ENCODE results near the gene MED22. TPM values are rescaled to one million over a fixed set of nuclear protein-coding genes. Genes with fewer than 3 reads are reported as not detected.
"Not testable (repeated sequence)": the region's sequence is repeated elsewhere in the genome, so short reads cannot be mapped to it uniquely, and the experiment has no call there.

Gene MED22
- total RNA-seq, 1 donor from 2014 or later: 26.0 TPM

DNA sequence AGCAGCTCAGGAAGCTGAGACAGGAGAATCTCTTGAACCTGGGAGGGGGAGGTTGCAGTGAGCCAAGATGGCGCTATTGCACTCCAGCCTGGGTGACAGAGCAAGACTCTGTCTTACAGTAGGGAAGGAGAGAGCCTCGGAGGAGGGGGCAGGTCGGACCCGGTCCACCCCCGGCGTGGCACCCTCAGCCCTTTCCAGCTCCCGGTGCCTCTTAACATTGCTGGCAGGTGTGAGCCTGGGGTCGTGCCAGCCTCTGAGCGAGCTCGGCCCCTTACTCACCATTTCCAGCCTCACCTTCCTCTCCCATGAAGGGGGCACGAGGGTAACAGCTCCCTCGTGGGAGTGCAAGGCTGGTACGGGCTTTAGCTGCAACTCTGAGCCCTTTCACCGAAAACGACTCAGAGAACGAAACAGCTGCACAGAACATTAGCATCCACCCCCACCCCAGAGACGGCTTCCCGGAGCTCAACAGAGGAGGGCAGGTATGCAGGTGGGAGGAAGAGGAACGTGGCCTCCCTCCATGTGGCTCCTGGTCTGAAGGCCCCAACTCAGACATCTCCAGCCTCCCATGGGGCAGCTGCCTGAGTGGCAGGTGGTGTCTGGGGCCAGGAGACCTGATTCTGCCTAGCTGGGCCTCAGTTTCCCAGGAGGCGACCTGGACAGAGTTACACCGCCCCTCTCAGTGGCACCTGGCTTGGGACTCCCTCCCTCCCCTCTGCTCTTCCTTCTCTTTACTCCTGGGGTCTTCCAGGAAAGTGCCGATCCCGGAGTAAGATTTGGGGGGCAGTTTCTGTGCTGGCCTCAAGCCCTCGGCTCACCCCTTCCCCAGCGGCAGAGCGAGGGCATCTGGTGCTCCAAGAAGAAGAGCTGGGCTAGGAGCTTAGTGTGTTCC is 44.4 kb downstream of the MED22 start:
- peaks cover 9% of the 10 kb centered on the region for H3K4me1 Mint-ChIP-seq (ENCODE audit: low read depth)
- peaks cover 15% of the 10 kb centered on the region for H3K27me3 Mint-ChIP-seq (ENCODE audit: low read depth)
- TF ChIP-seq, protein P1, sequence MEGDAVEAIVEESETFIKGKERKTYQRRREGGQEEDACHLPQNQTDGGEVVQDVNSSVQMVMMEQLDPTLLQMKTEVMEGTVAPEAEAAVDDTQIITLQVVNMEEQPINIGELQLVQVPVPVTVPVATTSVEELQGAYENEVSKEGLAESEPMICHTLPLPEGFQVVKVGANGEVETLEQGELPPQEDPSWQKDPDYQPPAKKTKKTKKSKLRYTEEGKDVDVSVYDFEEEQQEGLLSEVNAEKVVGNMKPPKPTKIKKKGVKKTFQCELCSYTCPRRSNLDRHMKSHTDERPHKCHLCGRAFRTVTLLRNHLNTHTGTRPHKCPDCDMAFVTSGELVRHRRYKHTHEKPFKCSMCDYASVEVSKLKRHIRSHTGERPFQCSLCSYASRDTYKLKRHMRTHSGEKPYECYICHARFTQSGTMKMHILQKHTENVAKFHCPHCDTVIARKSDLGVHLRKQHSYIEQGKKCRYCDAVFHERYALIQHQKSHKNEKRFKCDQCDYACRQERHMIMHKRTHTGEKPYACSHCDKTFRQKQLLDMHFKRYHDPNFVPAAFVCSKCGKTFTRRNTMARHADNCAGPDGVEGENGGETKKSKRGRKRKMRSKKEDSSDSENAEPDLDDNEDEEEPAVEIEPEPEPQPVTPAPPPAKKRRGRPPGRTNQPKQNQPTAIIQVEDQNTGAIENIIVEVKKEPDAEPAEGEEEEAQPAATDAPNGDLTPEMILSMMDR (IDR thresholded peaks at IDR 0.05): no peak
- no peak for DNase-seq (ENCODE audit: low spot score)
- no peaks in the 10 kb centered on the region for H3K9me3 Mint-ChIP-seq (ENCODE audit: low read depth)
- H3K27ac Mint-ChIP-seq (ENCODE audit: unreplicated experiment): no peak overlapping the region
- no peak overlapping the region for H3K4me3 Mint-ChIP-seq (ENCODE audit: unreplicated experiment)
- H3K36me3 Mint-ChIP-seq (ENCODE audit: low read depth): no peaks in the 10 kb centered on the region

DNA sequence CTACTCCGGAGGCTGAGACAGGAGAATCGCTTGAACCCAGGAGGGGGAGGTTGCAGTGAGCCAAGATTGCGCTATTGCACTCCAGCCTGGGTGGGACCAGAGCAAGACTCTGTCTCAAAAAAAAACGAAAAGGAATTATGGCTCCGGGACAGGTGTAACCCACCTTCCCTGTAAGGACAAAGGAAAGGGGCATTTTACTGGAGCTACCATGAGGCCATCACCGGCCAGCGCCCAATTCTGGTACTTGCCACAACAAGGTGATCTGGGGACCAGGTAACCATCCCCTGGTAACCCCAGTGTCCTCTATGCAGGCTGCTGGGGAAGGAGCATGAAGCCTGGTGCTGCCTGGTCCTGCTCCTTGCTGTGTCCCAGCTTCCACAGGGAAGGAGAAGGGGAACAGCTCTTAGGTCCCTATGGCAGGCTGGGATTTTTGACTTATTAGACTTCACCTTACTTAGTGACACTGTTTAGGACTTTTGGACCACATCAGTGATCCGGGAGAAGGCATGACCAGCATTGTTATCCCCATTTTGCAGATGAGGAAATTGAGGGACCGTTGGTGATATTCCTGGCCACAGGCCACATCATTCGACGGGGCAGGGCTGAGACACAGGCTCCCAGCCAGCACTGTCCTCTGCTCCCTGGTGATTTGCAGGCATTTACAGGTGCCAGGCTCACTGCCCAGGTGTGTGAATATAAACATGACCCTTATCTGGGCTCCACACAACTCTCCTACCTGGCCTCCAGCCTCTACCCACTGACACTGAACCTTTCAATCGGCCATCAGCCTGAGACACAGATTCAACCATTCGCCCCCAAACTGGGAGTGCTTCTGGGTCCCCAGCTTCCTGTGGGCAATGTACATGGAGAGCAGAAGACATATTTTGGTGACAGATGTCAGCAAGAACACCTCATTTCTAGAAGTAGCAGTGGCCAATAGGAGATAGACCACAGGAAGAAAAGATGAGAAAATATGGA is 46.4 kb downstream of the MED22 start:
- Mint-ChIP-seq H3K9me3 (ENCODE audit: low read depth) (no peaks in the 10 kb centered on the region), H3K4me3 (ENCODE audit: unreplicated experiment) (no peak overlapping the region), H3K36me3 (ENCODE audit: low read depth) (no peaks in the 10 kb centered on the region), H3K27me3 (ENCODE audit: low read depth) (peaks cover 23% of the 10 kb centered on the region), H3K27ac (ENCODE audit: unreplicated experiment) (no peak overlapping the region), H3K4me1 (ENCODE audit: low read depth) (peaks cover 9% of the 10 kb centered on the region)
- TF ChIP-seq, protein P1 (IDR thresholded peaks at IDR 0.05): no peak
- DNase-seq (ENCODE audit: low spot score): no peak

DNA sequence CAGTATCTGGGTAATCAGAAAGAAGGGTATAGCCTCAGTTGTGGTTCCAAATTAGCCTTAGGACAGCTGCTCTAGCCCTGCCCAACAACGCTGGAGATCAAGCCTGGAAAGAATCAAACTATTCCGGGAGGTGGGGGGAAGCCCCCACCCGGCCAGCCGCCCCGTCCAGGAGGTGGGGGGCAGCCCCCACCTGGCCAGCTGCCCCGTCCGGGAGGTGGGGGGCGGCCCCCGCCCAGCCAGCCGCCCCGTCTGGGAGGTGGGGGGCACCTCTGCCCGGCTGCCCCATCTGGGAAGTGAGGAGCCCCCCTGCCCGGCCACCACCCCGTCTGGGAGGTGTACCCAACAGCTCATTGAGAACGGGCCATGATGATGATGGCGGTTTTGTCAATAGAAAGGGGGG is 47.9 kb downstream of the MED22 start:
- H3K4me1 Mint-ChIP-seq (ENCODE audit: low read depth); H3K36me3 Mint-ChIP-seq (ENCODE audit: low read depth); H3K4me3 Mint-ChIP-seq (ENCODE audit: unreplicated experiment); H3K9me3 Mint-ChIP-seq (ENCODE audit: low read depth); DNase-seq (ENCODE audit: low spot score); H3K27ac Mint-ChIP-seq (ENCODE audit: unreplicated experiment): not testable (repeated sequence)
- H3K27me3 Mint-ChIP-seq (ENCODE audit: low read depth): peaks cover 28% of the 10 kb centered on the region

DNA sequence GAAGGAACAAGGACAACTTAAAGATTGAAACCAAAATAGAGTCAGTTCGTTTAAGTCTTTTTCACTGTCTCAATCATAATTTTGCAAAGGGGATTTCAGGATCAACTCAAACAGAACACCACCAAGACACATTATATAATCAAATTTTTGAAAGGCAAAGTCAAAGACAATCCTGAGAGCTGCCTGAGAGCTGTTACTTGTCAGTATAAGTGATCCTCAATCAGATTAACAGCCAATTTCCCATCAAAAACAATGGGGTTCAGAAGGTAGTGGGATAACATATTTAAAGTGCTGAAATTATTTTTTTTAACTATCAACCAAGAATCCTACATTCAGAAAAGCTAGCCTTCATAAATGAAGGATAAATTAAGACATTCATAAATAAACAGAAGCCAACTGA is 53.7 kb downstream of the MED22 start:
- Mint-ChIP-seq H3K4me1 (ENCODE audit: low read depth) (no peaks in the 10 kb centered on the region), H3K36me3 (ENCODE audit: low read depth) (peaks cover 6% of the 10 kb centered on the region), H3K27me3 (ENCODE audit: low read depth) (peaks cover 48% of the 10 kb centered on the region), H3K4me3 (ENCODE audit: unreplicated experiment) (no peak overlapping the region), H3K9me3 (ENCODE audit: low read depth) (peaks cover 27% of the 10 kb centered on the region), H3K27ac (ENCODE audit: unreplicated experiment) (no peak overlapping the region)
- no peak for DNase-seq (ENCODE audit: low spot score)
- TF ChIP-seq, protein P1 (IDR thresholded peaks at IDR 0.05): no peak

DNA sequence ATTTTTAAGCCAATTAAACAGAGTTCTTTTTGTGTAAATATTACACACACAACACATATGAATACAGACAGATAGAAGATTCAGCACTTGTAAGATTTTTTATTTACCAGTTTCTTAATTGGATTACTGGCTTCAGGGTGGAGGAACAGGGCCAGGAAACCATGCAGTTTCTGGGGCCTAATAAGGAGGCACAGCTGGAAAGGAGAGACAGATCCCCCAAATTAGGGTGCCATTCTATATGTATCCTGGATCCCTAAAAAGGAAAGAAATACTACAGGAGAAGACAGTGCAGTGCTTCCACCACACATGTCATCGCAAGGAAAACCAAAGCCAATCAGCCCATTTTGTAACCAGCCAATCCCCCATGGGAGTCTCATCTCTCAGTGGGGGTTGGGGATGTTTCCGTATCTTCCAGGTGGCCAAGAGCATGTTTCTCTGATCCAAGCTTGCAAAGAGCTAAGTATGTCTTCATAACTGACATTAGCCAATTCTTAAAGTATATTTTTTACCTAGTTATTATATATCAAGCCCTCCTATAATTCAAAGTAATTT is 57.1 kb downstream of the MED22 start:
- Mint-ChIP-seq H3K36me3 (ENCODE audit: low read depth) (peaks cover 6% of the 10 kb centered on the region), H3K27me3 (ENCODE audit: low read depth) (peaks cover 38% of the 10 kb centered on the region), H3K27ac (ENCODE audit: unreplicated experiment) (no peak overlapping the region), H3K4me3 (ENCODE audit: unreplicated experiment) (no peak overlapping the region), H3K9me3 (ENCODE audit: low read depth) (peaks cover 29% of the 10 kb centered on the region), H3K4me1 (ENCODE audit: low read depth) (no peaks in the 10 kb centered on the region)
- TF ChIP-seq, protein P1 (IDR thresholded peaks at IDR 0.05): no peak
- DNase-seq (ENCODE audit: low spot score): no peak

Other genes with a start within 250 kb of the MED22 start
- 16.1 to 19.0 TPM (median 17.5 TPM) in 3 replicates for gene RALGDS, start 226.9 kb downstream of the MED22 start, total RNA-seq
- gene GBGT1, start 184.2 kb downstream of the MED22 start, total RNA-seq: 2.1 to 8.1 TPM (median 5.8 TPM) in 3 replicates
- not detected in 3 replicates for gene OBP2B, start 138.9 kb downstream of the MED22 start, total RNA-seq
- gene ABO, start 72.9 kb downstream of the MED22 start, total RNA-seq: 0.17 TPM in 1 of 3 replicates, not detected in the others
- gene SURF6, start 11.9 kb downstream of the MED22 start, total RNA-seq: 14.6 to 16.0 TPM (median 15.1 TPM) in 3 replicates
- 1,095 to 1,183 TPM (median 1,126 TPM) in 3 replicates for gene RPL7A, start 87 bp upstream of the MED22 start, total RNA-seq
- gene SURF1, start 8.4 kb upstream of the MED22 start, total RNA-seq: 27.2 to 31.3 TPM (median 31.0 TPM) in 3 replicates
- 12.5 to 13.3 TPM (median 13.2 TPM) in 3 replicates for gene SURF2, start 8.4 kb upstream of the MED22 start, total RNA-seq
- gene SURF4, start 27.9 kb upstream of the MED22 start, total RNA-seq: 242 to 285 TPM (median 243 TPM) in 3 replicates
- gene STKLD1, start 28.2 kb upstream of the MED22 start, total RNA-seq: 1.2 to 1.9 TPM (median 1.8 TPM) in 3 replicates
- gene REXO4, start 69.9 kb upstream of the MED22 start, total RNA-seq: 15.0 to 19.3 TPM (median 16.8 TPM) in 3 replicates
- gene ADAMTS13, start 74.2 kb upstream of the MED22 start, total RNA-seq: 5.5 to 9.5 TPM (median 5.7 TPM) in 3 replicates
- 14.4 to 22.3 TPM (median 18.8 TPM) in 3 replicates for gene CACFD1, start 111.8 kb upstream of the MED22 start, total RNA-seq
- 5.4 to 13.7 TPM (median 13.2 TPM) in 3 replicates for gene SLC2A6, start 131.0 kb upstream of the MED22 start, total RNA-seq
- not detected in 3 replicates for gene MYMK, start 176.8 kb upstream of the MED22 start, total RNA-seq
- 0.15 to 0.31 TPM (median 0.23 TPM) in 3 replicates for gene ADAMTSL2, start 186.6 kb upstream of the MED22 start, total RNA-seq